Measurements from ENCODE around the gene ELOA. TPM values are rescaled to one million over a fixed set of nuclear protein-coding genes. Genes with fewer than 3 reads are reported as not detected.

The ELOA gene
- total RNA-seq, 2 donors from 2014 or later, result 25.5 to 27.5 TPM

GRCh38 chr1:23698466-23698865 is 44.8 kb upstream of the ELOA start:
- peaks cover 0 to 39% of the 10 kb centered on the region in 2 donors for H3K4me1 ChIP-seq
- H3K36me3 ChIP-seq, result peaks cover 78% of the 10 kb centered on the region

GRCh38 chr1:23699280-23700179 is 43.7 kb upstream of the ELOA start:
- Histone ChIP-seq H3K27ac (no peak overlapping the region), H3K4me1 (peaks cover 0 to 29% of the 10 kb centered on the region in 2 donors), H3K36me3 (peaks cover 67% of the 10 kb centered on the region), H3K4me3 (no peak overlapping the region), H3K9me3 (no peaks in the 10 kb centered on the region), H3K27me3 (no peaks in the 10 kb centered on the region)
- no peak for DNase-seq (ENCODE audit: low spot score)
- TF ChIP-seq CTCF (IDR thresholded peaks at IDR 0.05), result no peak

More at GRCh38 chr1:23698466-23698865, 44.8 kb upstream of the ELOA start:
- Histone ChIP-seq H3K27me3 (no peaks in the 10 kb centered on the region), H3K9me3 (no peaks in the 10 kb centered on the region), H3K4me3 (no peak overlapping the region), H3K27ac (no peak overlapping the region)
- no peak for TF ChIP-seq CTCF (IDR thresholded peaks at IDR 0.05)
- no peak for DNase-seq (ENCODE audit: low spot score)

GRCh38 chr1:23701310-23701709 is 42.0 kb upstream of the ELOA start:
- H3K9me3 ChIP-seq, result no peaks in the 10 kb centered on the region
- H3K4me1 ChIP-seq, result peaks cover 0 to 11% of the 10 kb centered on the region in 2 donors
- no peak for DNase-seq (ENCODE audit: low spot score)
- no peaks in the 10 kb centered on the region for H3K27me3 ChIP-seq
- H3K27ac ChIP-seq, result no peak overlapping the region
- H3K36me3 ChIP-seq, result peaks cover 58% of the 10 kb centered on the region
- H3K4me3 ChIP-seq, result no peak overlapping the region
- TF ChIP-seq CTCF (IDR thresholded peaks at IDR 0.05), result no peak

GRCh38 chr1:23701996-23702395 is 41.3 kb upstream of the ELOA start:
- Histone ChIP-seq H3K36me3 (peaks cover 56% of the 10 kb centered on the region), H3K27ac (no peak overlapping the region), H3K4me3 (no peak overlapping the region), H3K27me3 (no peaks in the 10 kb centered on the region), H3K9me3 (no peaks in the 10 kb centered on the region), H3K4me1 (peaks cover 0 to 5% of the 10 kb centered on the region in 2 donors)
- no peak for TF ChIP-seq CTCF (IDR thresholded peaks at IDR 0.05)
- no peak for DNase-seq (ENCODE audit: low spot score)

GRCh38 chr1:23704834-23705495 is 38.3 kb upstream of the ELOA start:
- Histone ChIP-seq H3K9me3 (no peaks in the 10 kb centered on the region), H3K27ac (no peak overlapping the region), H3K27me3 (no peaks in the 10 kb centered on the region), H3K4me3 (no peak overlapping the region), H3K4me1 (no peaks in the 10 kb centered on the region), H3K36me3 (peaks cover 27% of the 10 kb centered on the region)
- no peak for TF ChIP-seq CTCF (IDR thresholded peaks at IDR 0.05)
- DNase-seq (ENCODE audit: low spot score), result no peak

All from right atrium auricular region (tissue), 2 donors.